ACC112 (cell line): ENCODE results near the gene TNNI3.
"Not testable (repeated sequence)": the region's sequence is repeated elsewhere in the genome, so short reads cannot be mapped to it uniquely, and the experiment has no call there.

Experiments
- H2AFZ ChIP-seq: fragments of 200-600 bp; sonication (generic); one replicate; pipeline ENCODE4 v1.6.0; 2017; ENCODE audit warnings: antibody characterized with exemption, low read length; ENCODE audit not compliant: unreplicated experiment
- H3K27ac ChIP-seq: fragments of 200-600 bp; sonication (generic); 2 replicates; pipeline ENCODE4 v1.5.1; 2014; ENCODE audit warnings: low read depth, mild to moderate bottlenecking, antibody characterized with exemption, low read length, moderate library complexity
- H3K27me3 ChIP-seq: fragments of 200-600 bp; sonication (generic); 2 replicates; pipeline ENCODE4 v1.6.1; 2014; ENCODE audit warnings: mild to moderate bottlenecking, antibody characterized with exemption, low read length, moderate library complexity, mixed read lengths; ENCODE audit not compliant: insufficient read depth
- H3K36me3 ChIP-seq: fragments of 200-600 bp; sonication (generic); 2 replicates; pipeline ENCODE4 v1.6.1; 2016; ENCODE audit warnings: mild to moderate bottlenecking, antibody characterized with exemption, low read length, moderate library complexity, mixed read lengths; ENCODE audit not compliant: insufficient read depth
- H3K4me1 ChIP-seq: fragments of 200-600 bp; sonication (generic); one replicate; pipeline ENCODE4 v1.6.1; 2016; ENCODE audit warnings: low read length, mixed read lengths; ENCODE audit not compliant: insufficient read depth, unreplicated experiment, control insufficient read depth
- H3K4me3 ChIP-seq: fragments of 200-600 bp; sonication (generic); 2 replicates; pipeline ENCODE4 v1.5.1; 2014; ENCODE audit warnings: mild to moderate bottlenecking, low read depth, low read length
- H3K79me2 ChIP-seq: fragments of 200-600 bp; sonication (generic); one replicate; pipeline ENCODE4 v1.6.0; 2016; ENCODE audit warnings: low read length; ENCODE audit not compliant: control insufficient read depth, unreplicated experiment, insufficient read depth

Gene TNNI3

DNA sequence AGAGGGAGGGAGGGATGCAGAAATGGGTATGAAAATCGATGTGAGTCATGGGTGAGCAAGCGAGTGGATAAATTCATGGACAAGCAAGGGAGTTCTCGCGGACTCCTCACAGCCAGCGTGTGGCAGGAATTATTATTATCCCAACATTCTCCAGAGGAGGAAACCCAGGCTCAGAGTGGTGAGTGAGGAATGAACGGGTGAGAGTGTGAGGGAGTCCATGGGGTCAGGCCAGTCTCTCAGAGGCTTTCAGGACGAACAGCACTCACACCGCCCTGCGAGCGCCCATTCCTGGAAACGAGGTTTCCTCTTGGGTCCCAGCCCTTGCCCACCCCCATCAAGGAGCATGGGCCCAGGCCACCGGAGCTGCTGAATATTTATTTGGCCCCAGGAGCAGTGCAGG, 15.2 kb upstream of the TNNI3 start:
- H3K4me3 ChIP-seq: peak overlapping the region; percentile 82

DNA sequence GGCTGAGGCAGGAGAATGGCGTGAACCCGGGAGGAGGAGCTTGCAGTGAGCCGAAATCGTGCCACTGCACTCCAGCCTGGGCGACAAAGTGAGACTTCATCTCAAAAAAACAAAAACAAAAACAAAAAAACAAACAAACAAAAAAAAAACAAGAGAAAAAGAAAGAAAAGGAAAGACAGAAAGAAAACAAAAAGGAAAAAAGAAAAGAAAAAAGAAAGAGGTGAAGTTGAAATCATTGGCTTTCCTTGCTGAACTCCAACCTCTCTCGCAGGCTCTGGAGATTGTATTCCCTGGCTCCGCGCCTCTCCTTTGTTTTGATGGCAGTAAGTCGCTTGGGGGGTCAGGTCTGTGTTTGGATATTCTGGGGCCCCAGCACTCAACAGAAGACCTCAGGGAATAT, 14.8 kb upstream of the TNNI3 start:
- H3K27ac ChIP-seq: peak overlapping the region; percentile 38; the same call in 1 of the 2 replicates
- H3K27me3 ChIP-seq, H3K79me2 ChIP-seq, H3K36me3 ChIP-seq, H2AFZ ChIP-seq, H3K4me1 ChIP-seq: not testable (repeated sequence)
- peak overlapping the region; percentile 82 for H3K4me3 ChIP-seq

More for the DNA sequence above, 15.2 kb upstream of the TNNI3 start:
- no peaks in the 10 kb centered on the region for H3K4me1 ChIP-seq
- no peaks in the 10 kb centered on the region for H3K79me2 ChIP-seq
- H3K27me3 ChIP-seq: peaks cover 3% of the 10 kb centered on the region; the same call in 1 of the 2 replicates
- H3K27ac ChIP-seq: peak overlapping the region; percentile 38
- H3K36me3 ChIP-seq: no peaks in the 10 kb centered on the region
- peak overlapping the region; percentile 16 for H2AFZ ChIP-seq

DNA sequence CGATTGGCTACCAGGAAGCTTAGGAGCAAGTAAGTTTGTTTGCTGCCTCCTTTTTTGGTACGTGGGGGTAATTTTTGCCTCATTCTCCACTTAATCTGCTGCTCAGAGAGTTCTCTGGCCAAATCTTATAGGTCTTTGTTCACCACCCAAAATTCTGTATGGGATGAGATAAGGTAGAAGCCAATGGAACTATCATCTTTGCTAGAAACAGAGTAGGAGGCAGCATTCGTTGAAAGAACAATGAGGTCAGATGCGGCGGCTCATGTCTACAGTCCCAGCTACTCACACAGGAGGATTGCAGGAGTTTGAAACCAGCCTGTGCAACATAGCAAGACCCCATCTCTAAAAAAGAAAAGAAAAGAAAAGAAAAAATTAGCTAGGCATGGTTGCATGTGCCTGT, 13.9 kb upstream of the TNNI3 start:
- Histone ChIP-seq H3K79me2 (no peaks in the 10 kb centered on the region), H3K36me3 (no peaks in the 10 kb centered on the region), H3K4me1 (no peaks in the 10 kb centered on the region), H3K27ac (no peak overlapping the region), H2AFZ (no peak overlapping the region), H3K27me3 (peaks cover 3% of the 10 kb centered on the region; the same call in 1 of the 2 replicates), H3K4me3 (no peak overlapping the region)

DNA sequence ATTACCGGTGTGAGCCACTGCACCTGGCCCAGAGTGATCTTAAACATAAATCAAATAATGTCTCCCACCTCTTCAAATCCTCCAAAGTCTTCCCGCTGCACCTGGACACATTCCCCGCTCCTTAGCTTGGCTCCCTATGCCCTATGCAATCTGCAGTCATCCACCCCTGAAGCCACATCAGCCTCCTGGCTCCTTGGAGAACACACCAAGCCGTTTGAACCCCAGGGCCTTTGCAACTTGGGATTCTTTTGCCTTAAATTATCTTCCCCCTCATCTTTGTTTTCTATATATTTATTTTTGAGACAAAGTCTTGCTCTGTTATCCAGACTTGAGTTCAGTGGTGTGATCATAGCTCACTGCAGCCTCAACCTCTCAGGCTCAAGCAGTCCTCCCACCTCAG, 11.6 kb upstream of the TNNI3 start:
- Histone ChIP-seq H3K79me2 (no peaks in the 10 kb centered on the region), H3K4me1 (no peaks in the 10 kb centered on the region), H3K27me3 (peaks cover 3% of the 10 kb centered on the region; the same call in 1 of the 2 replicates), H2AFZ (no peak overlapping the region), H3K4me3 (no peak overlapping the region), H3K27ac (no peak overlapping the region), H3K36me3 (no peaks in the 10 kb centered on the region)

DNA sequence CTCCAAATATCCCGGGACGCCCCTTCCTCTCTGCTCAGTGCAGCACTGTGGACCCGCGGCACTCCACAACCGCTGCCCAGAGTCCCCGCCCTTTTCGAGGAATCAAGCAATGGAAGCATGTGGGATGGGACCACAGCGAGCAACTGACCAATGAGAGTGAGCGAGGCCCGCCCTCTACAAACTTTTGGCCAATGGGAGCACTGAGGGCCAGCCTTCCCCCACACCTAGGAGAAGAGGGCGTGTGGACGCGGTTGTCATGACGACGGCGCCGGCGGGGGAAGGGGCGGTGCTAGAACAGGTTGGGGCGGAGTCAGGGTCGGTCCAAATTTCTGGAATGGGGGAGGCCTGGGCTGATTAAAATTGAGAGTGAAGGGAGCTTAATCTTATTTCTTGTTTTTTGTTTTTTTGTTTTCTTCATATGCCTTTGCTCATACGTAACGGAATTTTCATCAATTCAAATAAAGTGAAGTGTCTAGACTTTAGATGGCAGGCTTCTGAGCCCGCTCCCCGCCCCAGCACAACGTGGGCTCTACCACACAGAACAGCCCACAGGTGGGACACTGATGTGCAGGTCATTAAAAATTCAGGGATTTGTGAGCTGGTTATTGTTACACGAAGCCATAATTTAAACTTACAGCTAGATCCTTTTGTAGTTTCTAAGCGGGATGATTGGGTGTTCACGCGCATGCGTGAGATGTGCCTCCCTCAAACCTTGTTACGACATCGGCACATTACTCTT, 9.2 kb upstream of the TNNI3 start, which contains the start of gene DNAAF3:
DNAAF3 (minus strand) TSS at position 84 of the 739 bp plus-strand sequence. CDS start 200 bp downstream, outside the sequence.
- no peaks in the 10 kb centered on the region for H3K4me1 ChIP-seq
- H3K4me3 ChIP-seq: peak within 1 kb of the TSS; percentile 75
- no peaks in the 10 kb centered on the region for H3K79me2 ChIP-seq
- no peak within 1 kb of the TSS for H3K27ac ChIP-seq
- peak within 1 kb of the TSS; percentile 23 for H2AFZ ChIP-seq
- peaks cover 10% of the 10 kb centered on the region for H3K27me3 ChIP-seq
- H3K36me3 ChIP-seq: no peaks in the 10 kb centered on the region

DNA sequence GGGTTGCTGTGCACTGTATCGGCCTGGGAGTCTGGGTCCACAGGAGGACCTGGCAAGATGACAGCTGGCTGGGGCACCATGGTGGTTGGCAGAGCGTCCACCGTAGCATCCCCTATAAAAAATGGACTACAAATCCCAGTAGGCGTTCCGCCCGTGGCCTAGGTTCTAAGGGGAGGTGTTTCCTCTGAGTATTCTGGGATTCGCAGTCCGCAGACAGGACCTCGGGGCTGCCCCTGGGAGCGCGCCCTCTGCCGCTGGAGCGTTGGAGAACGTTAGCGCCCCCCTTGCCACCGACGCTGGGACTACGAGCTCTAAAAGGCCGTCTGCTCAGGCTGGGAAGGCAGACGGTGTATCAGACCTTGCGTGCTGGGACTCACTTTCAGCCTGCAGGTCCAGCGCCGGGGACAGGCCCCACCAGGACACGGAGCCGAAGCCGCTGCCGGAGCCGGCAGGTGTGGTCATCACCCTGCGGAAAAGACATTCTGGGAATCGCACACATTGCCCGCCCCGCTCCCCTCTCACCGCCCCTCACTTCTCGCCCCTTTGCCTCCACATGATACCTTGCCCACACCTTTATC, 8.5 kb upstream of the TNNI3 start:
- peaks cover 17% of the 10 kb centered on the region for H3K27me3 ChIP-seq
- H2AFZ ChIP-seq: peak overlapping the region; percentile 23
- H3K4me3 ChIP-seq: peak overlapping the region; percentile 75
- H3K4me1 ChIP-seq: no peaks in the 10 kb centered on the region
- no peaks in the 10 kb centered on the region for H3K36me3 ChIP-seq
- H3K27ac ChIP-seq: no peak overlapping the region
- no peaks in the 10 kb centered on the region for H3K79me2 ChIP-seq

DNA sequence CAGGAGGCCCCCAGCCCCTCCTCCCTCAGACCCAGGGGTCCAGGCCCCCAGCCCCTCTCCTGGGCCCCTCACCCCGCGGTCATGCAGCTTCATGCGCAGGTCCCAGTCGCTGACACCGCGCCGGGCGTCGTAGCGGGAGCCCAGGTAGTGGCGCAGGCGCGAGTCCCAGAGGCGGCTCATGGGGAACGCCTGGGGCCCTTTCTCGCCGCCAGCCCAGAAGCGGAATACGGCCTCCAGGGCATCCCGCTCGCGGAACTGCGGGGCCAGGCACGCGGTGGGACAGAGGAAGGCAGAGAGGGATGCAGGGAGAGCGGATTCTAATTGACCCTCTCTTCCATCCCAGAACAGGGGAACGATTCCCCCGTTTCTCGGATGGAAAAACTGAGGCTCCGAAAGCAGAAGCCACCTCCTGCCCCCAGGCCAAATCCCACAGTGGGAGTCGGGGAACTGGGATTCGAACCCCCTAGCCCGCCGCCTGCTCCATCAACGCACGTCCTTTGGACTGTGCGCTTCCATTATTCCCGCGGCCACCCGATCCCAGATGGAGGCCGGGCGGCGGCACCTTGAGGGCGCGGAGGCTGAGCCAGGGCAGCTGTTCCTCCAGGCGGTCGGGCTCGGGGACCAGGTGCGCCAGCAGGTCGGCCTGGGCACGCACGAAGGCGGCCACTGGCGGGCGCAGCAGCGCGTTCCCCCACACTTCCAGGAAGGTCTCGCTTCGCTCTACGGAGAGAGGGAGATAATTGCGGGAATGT, 4.2 kb upstream of the TNNI3 start:
- no peak overlapping the region for H2AFZ ChIP-seq

DNA sequence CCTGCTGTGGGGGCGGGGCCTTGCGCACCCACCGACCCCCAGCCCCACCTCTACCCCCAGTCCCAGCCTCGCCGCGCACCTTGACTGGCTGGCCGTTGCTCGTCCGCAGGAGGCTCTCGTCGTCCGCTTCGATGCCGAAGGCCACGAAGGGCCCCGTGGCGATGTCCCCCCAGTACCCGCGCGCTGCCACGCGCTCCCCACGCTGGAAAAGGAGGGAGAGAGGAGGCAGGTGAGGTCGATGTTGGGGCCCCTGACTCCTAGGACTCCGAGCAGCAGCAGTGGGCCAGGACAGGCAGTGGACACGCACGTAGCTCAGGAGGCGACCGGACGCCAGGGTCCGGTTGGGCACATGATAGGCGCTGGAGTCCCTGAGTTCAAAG, 3.4 kb upstream of the TNNI3 start:
- H3K4me1 ChIP-seq: peaks cover 16% of the 10 kb centered on the region
- peaks cover 25% of the 10 kb centered on the region for H3K27me3 ChIP-seq
- no peak overlapping the region for H3K27ac ChIP-seq
- H2AFZ ChIP-seq: no peak overlapping the region
- no peak overlapping the region for H3K4me3 ChIP-seq
- H3K36me3 ChIP-seq: no peaks in the 10 kb centered on the region
- H3K79me2 ChIP-seq: no peaks in the 10 kb centered on the region

More for the DNA sequence above, 4.2 kb upstream of the TNNI3 start:
- peaks cover 19% of the 10 kb centered on the region for H3K27me3 ChIP-seq
- peaks cover 16% of the 10 kb centered on the region for H3K4me1 ChIP-seq
- H3K36me3 ChIP-seq: no peaks in the 10 kb centered on the region
- H3K79me2 ChIP-seq: no peaks in the 10 kb centered on the region
- H3K4me3 ChIP-seq: no peak overlapping the region
- H3K27ac ChIP-seq: no peak overlapping the region

DNA sequence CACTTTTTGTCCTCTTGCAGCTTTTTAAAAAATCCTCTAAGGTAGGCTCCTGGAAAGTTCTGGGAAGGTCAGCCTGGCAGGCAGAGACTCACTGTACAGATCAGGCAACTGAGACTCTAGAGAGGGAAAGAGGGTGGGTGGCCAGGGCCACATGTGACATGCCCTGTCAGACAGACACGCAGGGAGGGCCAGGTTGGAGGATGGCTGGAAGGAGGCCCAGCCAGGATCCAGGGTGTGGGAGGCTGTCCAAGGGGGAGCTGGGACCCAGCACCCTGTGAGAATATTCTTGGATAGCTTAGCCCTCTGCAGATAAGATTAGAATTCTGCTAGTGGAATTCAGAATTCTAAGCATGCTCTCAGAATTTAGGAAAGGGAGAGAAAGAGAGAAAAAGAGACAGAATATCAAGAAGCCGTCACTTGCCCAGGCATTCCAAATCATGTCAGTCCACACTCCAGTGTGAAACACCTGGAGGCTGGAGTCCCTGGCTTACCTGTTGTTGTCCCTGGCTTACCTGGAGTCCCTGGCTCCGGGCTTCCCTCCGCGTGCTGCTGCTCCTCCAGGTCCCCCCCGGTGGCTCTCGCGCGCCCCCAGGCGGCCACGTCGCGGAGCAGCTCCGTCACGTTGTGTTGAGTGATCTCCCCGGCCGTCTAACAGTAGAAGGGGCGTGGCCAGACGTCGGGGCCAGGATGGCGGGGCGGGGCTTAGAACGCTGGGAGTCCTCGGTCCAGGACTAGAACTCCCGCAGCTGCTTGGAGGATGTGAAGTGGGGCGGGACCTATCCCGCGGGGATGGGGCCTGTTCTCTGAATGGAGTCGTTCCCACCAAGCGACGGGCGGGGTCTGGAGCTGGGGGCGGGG, 2.8 kb upstream of the TNNI3 start:
- Histone ChIP-seq H3K4me3 (no peak overlapping the region), H3K4me1 (peaks cover 16% of the 10 kb centered on the region), H3K36me3 (no peaks in the 10 kb centered on the region), H3K79me2 (no peaks in the 10 kb centered on the region), H3K27me3 (peaks cover 26% of the 10 kb centered on the region), H3K27ac (no peak overlapping the region), H2AFZ (no peak overlapping the region)
